GM21619 (cell line): ENCODE results near the gene FAM184A.
"Not testable (repeated sequence)": the region's sequence is repeated elsewhere in the genome, so short reads cannot be mapped to it uniquely, and the experiment has no call there.

Experiments used
- ATAC-seq: cut with Tn5 transposase; IDR thresholded peaks from one replicate; pipeline ENCODE4 v1.9.1; 2021; ENCODE audit not compliant: unreplicated experiment

Gene FAM184A

DNA sequence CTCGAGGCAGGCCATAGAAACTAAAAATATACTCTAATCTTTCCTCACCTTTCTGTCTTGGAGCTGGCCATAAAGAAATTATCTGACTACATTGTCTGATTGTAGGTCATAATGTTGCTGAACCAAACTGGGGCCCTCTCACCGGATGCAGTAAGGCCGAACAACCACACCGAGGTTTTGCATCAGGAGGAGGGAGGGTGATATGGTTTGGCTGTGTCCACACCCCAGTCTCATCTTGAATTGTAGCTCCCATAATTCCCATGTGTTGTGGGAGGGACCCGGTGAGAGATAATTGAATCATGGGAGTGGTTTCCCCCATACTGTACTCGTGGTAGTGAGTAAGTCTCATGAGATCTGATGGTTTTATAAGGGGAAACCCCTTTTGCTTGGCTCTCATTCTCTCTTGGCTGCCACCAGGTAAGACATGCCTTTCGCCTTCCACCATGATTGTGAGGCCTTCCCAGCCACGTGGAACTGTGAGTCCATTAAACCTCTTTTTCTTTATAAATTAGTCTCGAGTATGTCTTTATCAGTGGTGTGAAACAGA is 19.4 kb upstream of the FAM184A start:
- ATAC-seq: not testable (repeated sequence)

DNA sequence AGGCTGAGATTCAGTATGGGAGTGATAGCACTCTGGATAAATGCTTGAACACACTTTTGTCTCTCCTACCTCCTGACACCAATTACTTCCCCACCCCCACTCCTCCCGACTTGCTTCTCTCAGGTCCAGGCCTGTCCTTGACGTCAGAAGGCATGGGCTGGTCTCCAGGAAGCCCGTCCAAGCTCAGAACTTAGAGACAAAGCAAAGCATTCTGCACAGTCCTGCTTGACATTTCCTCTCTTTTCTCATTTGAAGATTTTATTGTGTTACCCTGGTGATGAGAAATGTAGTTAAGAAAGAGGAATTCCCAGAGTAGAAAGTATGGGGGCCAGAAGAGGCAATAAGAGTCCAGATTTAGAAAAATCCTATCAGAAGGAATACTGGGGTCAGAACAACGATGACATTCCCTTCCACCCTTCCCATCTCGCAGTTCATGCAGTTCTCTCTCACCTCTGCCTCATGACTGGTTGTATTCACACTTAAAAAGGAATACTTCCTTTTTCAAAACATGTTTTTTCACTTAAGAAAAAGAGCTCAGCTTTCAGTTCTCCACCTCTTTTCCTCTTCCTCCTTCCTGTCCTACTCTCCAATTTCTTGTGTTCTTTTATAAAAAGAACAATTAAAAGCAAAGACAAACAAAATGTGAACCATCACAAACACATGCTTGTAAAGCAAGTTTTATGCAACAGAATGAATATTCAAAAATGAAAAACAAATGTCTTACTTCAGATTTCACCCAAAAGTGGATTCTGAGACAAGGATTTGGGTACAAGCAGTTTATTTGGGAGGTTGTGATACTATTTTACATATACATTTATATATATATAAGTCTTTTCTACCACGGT is 18.5 kb upstream of the FAM184A start:
- ATAC-seq: no peak

DNA sequence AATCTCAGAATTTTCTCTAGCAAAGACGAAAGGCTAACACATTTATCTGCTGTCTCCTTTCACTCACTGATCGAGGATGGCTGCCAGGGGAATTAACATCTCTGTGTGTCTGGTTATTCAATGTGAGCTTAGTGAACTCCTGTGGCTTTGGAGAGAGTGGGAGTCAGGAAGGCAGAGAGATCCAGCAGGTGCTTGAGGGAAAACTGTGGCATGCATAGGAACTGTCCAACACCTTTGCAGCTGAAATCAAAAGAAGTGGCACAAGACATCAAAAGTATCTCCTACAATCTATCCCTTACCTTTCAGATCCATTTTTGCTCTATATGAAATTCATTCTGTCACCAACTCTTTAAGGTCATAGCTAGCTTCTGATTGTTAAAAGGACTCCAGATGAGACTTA is 11.8 kb upstream of the FAM184A start:
- ATAC-seq: no peak

DNA sequence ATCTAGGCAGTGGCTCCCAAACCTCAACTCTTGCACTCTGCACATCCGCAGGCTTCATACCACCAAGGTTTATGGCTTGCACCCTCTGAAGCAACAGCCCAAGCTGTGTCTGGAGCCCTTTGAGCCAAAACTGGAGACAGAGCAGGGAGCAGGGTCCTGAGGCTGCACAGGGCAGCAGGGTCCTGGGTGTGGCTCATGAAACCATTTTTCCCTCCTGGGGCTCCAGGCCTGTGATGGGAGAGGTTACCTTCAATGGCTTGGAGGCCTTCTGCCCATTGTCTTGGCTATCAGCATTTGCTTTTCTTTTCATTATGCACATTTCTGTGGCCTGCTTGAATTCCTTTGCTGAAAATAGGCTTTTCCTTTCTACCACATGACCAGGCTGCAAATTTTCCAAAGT is 6.3 kb upstream of the FAM184A start:
- no peak for ATAC-seq

DNA sequence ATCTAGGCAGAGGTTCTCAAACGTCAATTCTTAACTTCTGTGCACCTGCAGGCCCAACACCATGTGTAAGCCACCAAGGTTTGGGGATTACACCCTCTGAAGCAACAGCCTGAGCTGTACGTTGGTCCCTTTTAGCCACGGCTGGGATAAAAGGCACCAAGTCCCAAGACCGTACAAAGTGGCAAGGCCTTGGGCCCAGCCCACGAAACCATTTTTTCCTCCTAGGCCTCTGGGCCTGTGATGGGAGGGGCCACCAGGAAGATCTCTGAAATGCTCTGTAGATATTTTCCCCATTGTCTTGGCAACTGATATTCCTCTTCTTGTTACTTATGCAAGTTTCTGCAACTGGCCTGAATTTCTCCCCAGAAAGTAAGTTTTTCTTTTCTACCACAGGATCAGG is 4.5 kb upstream of the FAM184A start:
- no peak for ATAC-seq

GRCh38 chr6:119079283-119079809 is 882 bp upstream of the FAM184A start:
- no peak for ATAC-seq

DNA sequence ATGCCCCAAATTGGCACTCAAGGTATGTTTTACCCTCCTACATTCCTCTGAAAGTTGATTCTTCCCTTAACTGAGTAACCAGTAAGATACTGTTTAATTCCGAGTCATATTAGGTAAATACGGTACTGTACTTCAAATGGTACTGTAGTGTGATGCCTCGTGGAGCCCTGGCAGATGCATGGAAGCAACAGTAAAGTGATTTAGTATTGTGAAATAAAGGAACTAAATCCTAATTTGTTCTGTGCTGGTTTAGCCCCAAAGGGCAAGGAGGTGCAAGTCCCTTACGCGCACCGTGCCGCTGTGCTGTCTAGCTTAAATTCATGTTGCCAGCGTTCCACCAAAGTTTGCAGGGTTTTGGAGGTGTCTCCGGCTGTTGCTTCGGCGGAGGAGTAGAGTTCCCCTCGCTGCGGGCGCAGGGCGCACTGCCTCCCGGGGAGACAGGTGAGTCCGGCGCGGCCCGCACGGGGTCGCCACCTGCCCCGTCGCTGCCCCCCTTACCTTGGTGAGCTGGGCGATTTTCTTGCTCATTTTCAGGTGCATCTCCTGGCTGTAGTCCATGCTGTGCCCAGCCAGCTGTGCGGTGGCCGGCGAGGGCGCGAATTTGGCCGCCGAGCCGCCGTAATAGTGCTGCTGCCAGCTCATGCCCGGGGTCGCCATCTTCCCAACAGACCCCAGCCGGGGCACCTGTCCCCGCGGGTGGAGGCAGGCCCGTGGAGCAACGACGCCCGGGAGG is 655 bp downstream of the FAM184A start:
- ATAC-seq: peak; percentile 30

DNA sequence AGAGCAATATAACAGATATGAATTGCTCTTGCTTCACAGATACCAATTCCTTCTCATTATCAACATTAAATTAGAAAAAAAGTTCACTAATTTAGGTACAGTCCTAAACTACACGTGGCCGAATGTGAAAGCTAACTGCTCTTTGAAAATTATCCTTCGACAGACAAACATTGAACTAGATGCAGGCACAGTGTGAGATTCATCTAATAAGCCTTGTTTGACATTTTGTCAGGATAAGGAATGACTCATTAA is 1.1 kb downstream of the FAM184A start:
- no peak for ATAC-seq

DNA sequence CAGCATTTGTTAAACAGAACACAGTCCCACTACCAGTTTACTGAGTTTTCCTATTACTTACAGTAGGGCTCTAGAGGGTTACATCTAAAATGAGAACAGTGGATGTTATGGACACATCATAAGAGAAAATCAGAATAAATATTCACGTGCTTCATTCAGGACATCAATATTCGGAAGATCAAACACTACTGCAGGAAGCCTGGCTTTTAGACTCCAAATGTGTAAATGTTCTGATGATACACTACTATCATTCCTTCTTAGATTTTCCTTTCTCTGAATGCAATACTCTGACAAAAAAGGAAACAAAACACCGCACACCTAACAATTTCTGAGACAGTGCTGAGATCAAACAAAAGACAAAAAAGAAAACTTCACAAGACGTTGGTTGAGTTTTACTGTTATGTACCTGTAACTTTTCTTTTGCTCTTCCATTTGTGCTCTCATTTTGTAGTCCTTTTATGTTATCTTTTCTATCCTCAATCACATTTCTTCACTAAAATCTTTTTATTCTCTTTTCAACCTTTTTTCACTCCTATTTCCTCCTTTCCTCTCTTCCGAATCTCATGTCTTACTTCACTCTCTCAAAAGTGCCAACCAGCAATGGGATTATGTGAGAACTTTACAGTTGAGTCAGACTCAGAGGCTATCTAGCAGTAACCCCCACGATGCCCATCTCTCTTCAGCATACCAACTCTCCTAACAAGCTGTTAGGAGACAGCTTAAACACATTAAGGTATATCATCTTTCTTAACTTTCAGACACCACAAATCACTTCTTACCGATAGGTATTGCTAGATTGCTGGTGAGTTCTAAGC is 1.7 kb downstream of the FAM184A start:
- ATAC-seq: no peak

DNA sequence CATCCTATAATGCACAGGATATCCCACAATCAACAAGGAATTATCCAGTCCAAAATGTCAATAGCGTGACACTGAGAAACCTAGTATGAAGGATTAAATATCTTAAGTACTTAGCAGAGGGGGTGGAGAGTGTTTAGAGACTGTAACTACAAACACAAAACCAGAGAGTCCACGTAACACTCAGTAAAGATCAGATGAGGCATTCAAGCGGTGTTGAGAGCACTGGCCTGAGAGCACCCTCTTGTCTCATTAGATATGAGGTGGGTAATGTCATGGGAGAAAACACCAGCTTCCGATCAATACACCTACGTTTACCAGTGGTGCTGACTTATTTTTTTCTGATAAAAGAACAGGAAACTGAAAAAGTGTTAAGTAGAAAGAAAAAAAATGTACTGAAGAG is 2.3 kb downstream of the FAM184A start:
- ATAC-seq: no peak

DNA sequence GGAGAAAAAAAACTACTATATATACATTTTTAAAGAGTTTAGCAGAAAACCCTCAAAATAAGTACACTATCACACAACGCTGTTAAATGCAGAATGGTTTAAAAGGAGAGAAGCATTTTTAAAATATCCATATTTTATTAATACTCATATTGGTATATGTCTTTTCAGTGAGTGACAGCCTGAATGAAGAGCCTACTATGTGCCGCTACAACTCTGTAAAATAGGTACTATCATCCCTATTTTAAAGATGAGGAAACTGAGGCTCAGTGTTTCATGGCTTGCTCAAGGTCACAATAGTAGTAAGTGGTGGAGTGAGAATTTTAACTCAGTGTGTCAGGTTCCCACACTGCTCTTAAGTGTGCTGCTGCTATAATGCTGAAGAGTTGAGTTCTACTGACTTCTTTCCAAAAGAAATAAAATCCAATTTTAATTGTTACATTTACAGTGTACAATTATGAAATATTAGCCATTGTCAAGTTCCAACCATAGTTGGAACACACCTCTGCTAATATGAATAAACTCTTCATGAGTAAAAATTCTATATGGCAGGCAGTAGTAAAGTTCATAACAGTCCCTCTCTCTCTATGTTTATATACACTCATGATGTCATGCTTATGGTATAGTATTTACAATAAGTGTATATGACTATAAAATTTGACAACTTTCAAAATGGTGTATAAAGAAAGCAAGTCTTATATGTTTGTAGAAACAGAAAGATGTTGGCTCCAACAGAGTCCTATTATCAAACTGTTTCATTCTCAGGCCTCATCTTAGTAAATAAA is 3.1 kb downstream of the FAM184A start:
- ATAC-seq: no peak

- ATAC-seq: peak; percentile 41
Observed at GRCh38 chr6:119073307-119074051, 5.0 kb downstream of the FAM184A start.

DNA sequence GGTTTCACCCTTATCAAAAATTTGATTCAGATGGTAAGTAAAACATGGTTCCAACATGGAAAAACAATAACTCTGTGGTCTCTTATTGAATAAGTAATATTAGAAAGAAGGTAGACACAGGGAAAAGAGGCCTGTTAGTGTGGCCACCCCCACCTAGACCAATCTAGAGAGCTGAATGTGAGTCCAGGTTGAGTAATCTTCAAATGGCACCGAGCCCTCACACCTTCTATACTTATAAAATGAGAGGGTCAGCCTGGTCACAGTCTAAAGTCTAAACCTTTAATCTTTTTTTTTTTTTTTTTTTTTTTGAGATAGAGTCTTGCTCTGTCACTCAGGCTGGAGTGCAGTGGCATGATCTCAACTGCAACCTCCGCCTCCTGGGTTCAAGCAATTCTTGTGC is 6.9 kb downstream of the FAM184A start:
- no peak for ATAC-seq

- ATAC-seq: no peak
Observed at GRCh38 chr6:119067091-119067490, 11.4 kb downstream of the FAM184A start.

DNA sequence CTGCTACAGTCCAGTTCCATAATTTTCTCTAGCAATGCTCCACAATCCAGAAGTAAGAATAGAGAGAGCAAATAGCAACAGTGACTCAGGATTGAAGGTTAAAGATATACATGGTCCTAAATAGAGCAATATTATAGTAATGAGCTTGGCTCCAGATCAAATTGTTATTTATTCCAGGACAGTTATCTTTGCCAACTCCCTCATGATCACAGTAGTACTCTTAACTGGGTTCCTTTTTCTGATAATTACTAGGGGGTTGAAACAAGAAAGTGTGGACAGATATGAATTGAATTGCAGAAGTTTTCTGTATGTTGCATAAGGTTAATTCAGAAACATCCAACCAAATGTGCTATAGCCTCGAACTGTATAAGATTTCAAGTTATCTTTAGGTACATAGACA is 11.9 kb downstream of the FAM184A start:
- no peak for ATAC-seq

DNA sequence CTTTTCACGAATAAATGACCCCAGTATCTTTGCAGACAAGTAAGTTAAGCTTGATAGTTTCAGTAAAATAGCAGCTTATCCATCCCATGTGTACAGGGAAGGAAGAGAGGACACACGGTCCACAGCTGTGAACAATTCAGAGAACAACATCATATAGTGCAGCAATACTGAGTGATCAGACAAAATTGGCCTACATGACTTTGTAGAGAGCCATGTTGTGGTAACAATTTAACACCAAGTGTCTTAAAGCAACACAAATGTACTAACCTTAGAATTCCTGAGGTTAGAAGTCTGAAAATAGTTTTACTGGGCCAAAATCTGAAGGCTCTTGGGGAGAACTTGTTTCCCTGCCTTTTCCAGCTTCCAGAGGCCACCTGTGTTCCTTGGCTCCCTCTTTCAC is 12.5 kb downstream of the FAM184A start:
- no peak for ATAC-seq

DNA sequence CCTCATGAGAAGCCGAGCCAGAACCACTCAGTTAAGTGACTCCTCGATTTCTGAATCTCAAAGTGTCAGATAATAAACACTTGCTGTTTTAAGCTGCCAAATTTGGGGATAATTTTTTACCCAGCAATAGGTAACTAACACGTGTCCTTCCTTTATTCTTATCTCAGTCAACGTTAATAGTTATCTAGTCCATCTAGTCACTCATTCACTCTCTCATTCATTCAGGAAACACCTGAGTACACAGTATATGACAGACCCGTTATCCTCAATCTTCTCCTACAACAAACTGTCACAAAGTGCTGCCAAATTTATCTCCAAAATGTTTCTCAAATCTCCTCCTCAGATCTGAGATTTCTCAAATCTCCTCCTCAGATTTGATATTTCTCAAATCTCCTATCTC is 13.1 kb downstream of the FAM184A start:
- ATAC-seq: peak; percentile 50

GRCh38 chr6:119063491-119063890 is 15.0 kb downstream of the FAM184A start:
- ATAC-seq: no peak

DNA sequence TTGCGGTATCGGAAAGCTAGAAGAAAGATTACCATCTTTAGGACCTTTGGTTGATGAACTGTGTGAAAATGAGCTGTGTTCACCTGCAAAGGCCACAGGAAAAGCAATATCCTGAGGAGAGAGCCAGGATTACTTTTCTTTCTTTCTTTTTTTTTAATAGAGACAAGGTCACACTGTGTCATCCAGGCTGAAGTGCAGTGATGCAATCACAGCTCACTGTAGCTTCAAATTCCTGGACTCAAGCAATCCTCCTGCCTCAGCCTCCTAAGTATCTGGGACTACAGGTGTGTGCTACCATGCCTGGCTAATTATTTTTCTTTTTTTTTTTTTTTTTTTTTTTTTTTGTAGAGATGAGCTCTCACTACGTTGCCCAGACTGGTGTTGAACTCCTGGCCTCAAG is 17.2 kb downstream of the FAM184A start:
- ATAC-seq: no peak
